ENCODE measurements around the gene CAGE1. TPM values are rescaled to one million over a fixed set of nuclear protein-coding genes. Genes with fewer than 3 reads are reported as not detected.

Gene CAGE1
- under 1 TPM in 3 of 6 donors, not detected in 3; 0.08 to 0.26 (median 0.19) TPM for polyA plus RNA-seq (ENCODE audit: low read depth in 6 of 6)

DNA sequence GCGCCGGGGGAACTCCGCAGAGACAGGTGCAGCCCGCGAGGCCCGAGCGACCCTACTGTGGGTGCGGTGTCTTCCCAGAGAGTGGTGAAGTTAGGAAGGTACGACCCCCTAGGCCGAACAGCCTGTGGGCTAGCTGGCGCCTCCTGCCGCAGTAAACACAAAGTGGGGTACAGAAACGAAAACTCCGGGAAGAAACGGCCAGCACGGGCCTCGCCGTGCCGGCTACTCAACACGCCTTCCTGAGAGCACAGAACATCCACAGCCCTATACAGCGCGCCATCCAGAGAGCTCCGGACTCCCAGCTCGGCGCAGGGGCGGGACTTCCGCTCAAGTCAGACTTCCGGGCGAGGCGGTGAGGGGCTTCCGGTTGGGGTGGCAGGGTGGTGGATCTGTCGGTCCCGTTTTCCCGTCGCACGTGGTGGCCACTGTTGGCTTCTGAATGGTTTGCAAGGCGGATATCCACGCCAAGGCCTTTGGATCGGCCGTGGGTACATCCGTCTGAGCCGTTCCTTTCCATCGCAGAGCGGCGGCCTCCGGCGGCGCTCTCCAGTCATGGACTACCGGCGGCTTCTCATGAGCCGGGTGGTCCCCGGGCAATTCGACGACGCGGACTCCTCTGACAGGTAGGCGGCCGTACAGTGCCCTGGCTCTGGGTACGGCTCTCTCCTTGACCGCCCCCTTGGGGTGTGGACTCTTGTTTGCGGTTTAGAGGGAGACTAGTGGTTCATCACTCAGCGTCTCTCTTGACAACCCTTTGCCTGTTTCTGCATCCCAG, at the start of gene CAGE1, which contains the start of gene RIOK1:
TSS of gene CAGE1 (minus strand) at position 292 of the 775 bp plus-strand sequence. CDS start 2,569 bp downstream, outside the sequence.
TSS of gene RIOK1 (plus strand) at position 358 of the 775 bp plus-strand sequence. CDS start at position 553, 195 bp downstream.
- Mint-ChIP-seq H3K36me3 (peaks cover 4 to 10% of the 10 kb centered on the region in 2 donors), H3K27me3 (no peaks in the 10 kb centered on the region), H3K4me1 (peaks cover 33 to 40% (median 39%) of the 10 kb centered on the region in 3 donors), H3K9me3 (no peaks in the 10 kb centered on the region), H3K27ac (peak within 1 kb of the TSS; percentile 96 to 100 (median 100)), H3K4me3 (peak within 1 kb of the TSS; percentile 69 to 99 (median 96))
- ATAC-seq (ENCODE audit: low read depth in 2 of 2) (peak; percentile 86), DNase-seq (peak; percentile 95)

DNA sequence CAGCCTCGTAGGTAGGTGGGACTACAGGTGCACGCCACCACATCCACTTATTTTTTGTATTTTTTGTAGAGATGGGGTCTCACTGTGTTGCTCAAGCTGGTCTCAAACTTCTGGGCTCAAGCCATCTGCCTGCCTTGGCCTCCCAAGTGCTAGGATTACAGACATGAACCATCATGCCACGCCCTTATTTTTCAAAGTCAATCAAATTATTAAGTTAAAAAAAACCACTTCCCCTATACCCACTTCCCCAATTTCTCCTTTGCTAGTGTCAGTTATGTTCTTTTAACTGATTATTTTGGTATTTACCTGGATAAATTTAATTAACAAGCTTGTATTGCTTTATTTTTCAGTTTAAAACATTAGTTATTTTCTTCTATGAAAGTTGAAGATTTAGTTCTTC, 49.7 kb upstream of the CAGE1 start:
- ATAC-seq (ENCODE audit: low read depth in 2 of 2) (peak; percentile 81 to 99), DNase-seq (peak; percentile 73)
- peak overlapping the region; percentile 57 to 100 (median 96) for H3K27ac Mint-ChIP-seq
- no peaks in the 10 kb centered on the region for H3K27me3 Mint-ChIP-seq
- peaks cover 0 to 11% (median 8%) of the 10 kb centered on the region in 7 donors for H3K9me3 Mint-ChIP-seq
- peaks cover 18 to 59% (median 47%) of the 10 kb centered on the region in 3 donors for H3K4me1 Mint-ChIP-seq
- peak overlapping the region; percentile 46 to 89 (median 87) for H3K4me3 Mint-ChIP-seq
- H3K36me3 Mint-ChIP-seq, result peaks cover 6 to 17% of the 10 kb centered on the region in 2 donors

DNA sequence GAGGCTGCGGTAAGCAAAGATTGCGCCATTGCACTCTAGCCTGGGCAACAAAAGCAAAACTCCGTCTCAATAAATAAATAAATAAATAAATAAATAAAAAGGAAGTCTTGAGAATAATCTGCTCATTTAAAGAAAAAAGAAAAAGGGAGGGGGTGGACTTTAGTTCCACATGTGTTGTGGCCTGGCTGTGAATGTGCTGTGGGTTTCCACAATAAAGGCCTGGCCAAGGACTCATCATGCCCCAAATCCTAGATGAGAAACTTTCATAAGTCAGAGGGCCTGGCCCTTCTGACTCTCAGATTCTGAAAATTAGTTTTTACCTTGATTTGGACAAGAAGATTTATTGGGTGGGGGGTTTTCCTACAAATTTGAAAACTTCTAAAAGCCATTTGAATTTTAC, 48.5 kb upstream of the CAGE1 start:
- no peak for DNase-seq
- ATAC-seq (ENCODE audit: low read depth in 2 of 2), result no peak
- Mint-ChIP-seq H3K9me3 (peaks cover 0 to 11% (median 8%) of the 10 kb centered on the region in 7 donors), H3K4me3 (peak overlapping the region in 4 of 8 donors; percentile 16 to 78 (median 61)), H3K27me3 (no peaks in the 10 kb centered on the region), H3K27ac (peak overlapping the region in 4 of 6 donors; percentile 73 to 100 (median 83)), H3K4me1 (peaks cover 18 to 58% (median 47%) of the 10 kb centered on the region in 3 donors), H3K36me3 (peaks cover 6 to 17% of the 10 kb centered on the region in 2 donors)

DNA sequence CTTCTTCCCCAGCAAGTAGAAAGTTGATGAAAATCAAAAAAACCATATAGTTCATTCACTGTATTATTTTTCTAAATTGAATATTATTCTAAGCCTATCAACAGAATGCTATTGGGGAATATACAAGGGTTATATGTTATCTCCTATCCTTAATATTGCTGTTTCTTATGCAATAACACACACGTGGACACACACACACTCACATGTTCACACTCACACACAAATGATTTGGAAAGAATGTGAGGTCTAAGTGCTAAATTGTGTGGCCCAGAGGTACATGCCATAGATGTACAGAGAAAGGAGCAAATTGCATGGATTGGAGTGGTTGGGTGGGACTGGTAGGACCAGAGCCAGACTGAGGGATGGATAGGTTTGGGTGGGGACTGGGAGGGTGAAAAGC, 45.1 kb upstream of the CAGE1 start:
- no peak overlapping the region for H3K27ac Mint-ChIP-seq
- H3K4me1 Mint-ChIP-seq, result peaks cover 15 to 62% (median 39%) of the 10 kb centered on the region in 3 donors
- ATAC-seq (ENCODE audit: low read depth in 2 of 2) (no peak), DNase-seq (no peak)
- peaks cover 0 to 12% (median 0%) of the 10 kb centered on the region in 3 donors for H3K27me3 Mint-ChIP-seq
- peaks cover 6 to 17% of the 10 kb centered on the region in 2 donors for H3K36me3 Mint-ChIP-seq
- H3K4me3 Mint-ChIP-seq, result peak overlapping the region in 1 of 8 donors; percentile 74
- H3K9me3 Mint-ChIP-seq, result peaks cover 0 to 10% (median 7%) of the 10 kb centered on the region in 7 donors

DNA sequence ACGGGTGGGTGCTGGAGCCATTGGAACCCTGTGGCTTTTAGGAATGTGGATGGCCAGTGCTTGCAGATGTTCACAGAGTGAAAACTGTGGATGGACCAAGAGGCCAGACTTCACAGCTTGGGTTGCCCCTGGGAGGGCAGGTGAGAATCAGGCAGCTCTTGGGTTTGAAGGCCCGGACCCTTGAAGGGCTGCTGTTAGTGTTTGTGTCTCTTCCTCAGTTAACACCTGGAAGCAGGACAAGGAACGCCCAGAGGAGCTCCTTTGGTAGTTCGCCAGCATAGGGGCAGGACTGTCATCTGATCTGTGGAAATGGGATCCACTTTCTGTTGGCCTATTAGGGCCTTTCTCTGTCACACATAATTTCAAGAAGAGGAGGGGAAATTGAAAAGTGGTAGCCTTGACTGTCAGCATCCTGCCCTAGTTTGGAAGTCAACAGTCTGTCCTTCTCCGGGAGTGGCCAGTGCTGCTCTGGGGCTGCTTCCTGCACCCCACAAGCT, 43.6 kb upstream of the CAGE1 start:
- DNase-seq (no peak), ATAC-seq (ENCODE audit: low read depth in 2 of 2) (no peak)
- Mint-ChIP-seq H3K36me3 (peaks cover 6 to 17% of the 10 kb centered on the region in 2 donors), H3K27ac (no peak overlapping the region), H3K4me3 (no peak overlapping the region), H3K4me1 (peaks cover 8 to 48% (median 27%) of the 10 kb centered on the region in 3 donors), H3K27me3 (peaks cover 0 to 12% (median 0%) of the 10 kb centered on the region in 3 donors), H3K9me3 (peaks cover 0 to 8% (median 7%) of the 10 kb centered on the region in 7 donors)

DNA sequence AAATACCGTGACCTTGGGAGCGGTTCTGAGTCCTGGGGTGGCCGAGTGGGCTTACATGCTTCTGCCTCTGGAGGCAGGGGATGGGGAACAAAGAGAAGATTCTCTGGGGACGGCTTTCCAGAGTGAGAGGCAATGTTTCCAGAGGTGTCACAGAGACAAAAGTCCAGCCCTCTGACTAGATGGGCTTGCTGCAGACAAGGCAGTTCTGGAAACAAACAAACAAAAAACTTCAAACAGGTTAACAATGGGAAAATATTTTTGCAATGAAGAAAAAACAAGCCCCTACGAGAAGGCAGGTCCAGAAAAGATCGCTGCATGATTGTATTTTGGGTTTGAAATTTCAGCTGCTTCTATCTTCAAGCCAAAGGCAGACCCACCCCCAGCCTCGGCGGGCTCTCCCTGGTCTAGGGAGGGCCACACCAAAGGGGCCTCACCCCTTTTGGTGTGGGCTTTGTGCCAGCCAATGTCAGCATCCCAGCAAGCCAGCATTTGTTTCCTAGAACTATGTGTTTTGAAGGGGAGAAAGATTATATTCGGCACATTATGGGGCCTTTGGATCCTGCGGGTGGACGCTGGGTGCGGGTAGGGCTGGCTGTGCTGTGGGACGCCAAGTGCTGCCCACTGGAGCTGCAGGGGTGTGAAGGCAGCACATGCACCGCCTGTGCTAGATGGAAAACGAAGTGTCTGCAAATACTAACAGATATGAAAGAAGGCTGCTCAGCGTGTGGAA, 43.0 kb upstream of the CAGE1 start:
- Mint-ChIP-seq H3K4me1 (peaks cover 8 to 43% (median 26%) of the 10 kb centered on the region in 3 donors), H3K27ac (no peak overlapping the region), H3K9me3 (peaks cover 0 to 8% (median 7%) of the 10 kb centered on the region in 7 donors), H3K4me3 (peak overlapping the region in 1 of 8 donors; percentile 47), H3K27me3 (peaks cover 0 to 12% (median 0%) of the 10 kb centered on the region in 3 donors), H3K36me3 (peaks cover 6 to 17% of the 10 kb centered on the region in 2 donors)
- DNase-seq (no peak), ATAC-seq (ENCODE audit: low read depth in 2 of 2) (no peak)

DNA sequence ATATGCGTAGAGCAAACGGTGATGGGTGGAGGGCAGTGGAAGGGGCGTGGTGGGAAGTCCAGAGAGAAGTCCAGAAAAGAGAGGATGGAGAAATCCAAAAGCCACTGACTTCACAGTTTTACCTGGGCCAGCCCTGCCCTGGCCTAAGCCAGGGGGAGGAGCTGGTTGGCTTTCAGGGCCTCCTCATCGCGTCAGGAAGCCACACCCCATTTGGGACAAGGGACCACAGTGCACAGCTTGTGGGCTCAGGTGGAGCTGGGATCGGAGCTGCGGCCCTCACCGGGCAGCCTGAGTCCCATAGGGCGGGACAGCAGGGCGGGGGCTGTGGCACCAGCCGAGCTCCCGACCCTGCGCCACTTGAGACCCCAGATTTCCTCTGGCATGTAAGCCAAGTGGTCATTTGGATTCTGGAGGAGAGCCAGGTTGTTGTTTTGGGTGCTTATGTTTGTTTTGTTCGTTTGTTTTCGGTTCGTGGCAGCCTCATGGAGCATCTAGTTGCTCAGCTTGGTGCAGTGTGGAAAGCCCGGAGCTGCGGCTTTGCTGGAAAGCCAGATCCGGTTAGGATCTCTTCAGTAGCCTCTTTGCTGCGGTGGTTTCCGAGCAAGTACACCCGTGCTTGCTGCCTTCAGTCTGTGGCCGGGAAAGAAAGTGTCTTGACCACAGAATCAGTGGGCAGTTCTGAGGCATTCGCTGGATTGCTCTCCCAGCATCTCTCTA, 42.3 kb upstream of the CAGE1 start:
- peaks cover 6 to 17% of the 10 kb centered on the region in 2 donors for H3K36me3 Mint-ChIP-seq
- peaks cover 0 to 12% (median 0%) of the 10 kb centered on the region in 3 donors for H3K27me3 Mint-ChIP-seq
- peak overlapping the region in 2 of 6 donors; percentile 66 to 79 for H3K27ac Mint-ChIP-seq
- DNase-seq (no peak), ATAC-seq (ENCODE audit: low read depth in 2 of 2) (no peak)
- H3K9me3 Mint-ChIP-seq, result peaks cover 0 to 8% (median 6%) of the 10 kb centered on the region in 7 donors
- H3K4me3 Mint-ChIP-seq, result peak overlapping the region in 2 of 8 donors; percentile 63 to 76
- H3K4me1 Mint-ChIP-seq, result peaks cover 8 to 37% (median 18%) of the 10 kb centered on the region in 3 donors

DNA sequence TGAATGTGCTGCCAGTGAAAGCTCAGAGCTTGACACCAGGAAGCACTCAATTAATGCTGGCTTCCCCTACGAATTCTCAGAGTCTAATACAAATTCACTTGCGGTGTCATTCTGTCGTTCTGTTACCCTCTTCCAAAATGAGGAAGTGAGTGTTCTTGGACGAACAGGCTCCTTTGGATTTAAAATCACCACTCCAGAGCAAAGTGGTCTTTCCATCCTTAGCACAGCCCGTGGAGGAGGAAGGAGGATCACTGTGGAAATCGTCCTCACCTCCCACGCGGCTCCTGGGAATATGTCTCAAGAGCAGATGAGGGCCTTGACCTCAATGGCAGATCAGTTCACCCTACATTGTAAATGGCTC, 41.8 kb upstream of the CAGE1 start:
- H3K36me3 Mint-ChIP-seq, result peaks cover 6 to 17% of the 10 kb centered on the region in 2 donors
- peak in 1 of 2 donors; percentile 71 for ATAC-seq (ENCODE audit: low read depth in 2 of 2)
- H3K4me3 Mint-ChIP-seq, result peak overlapping the region in 5 of 8 donors; percentile 36 to 76 (median 63)
- peak; percentile 18 for DNase-seq
- peaks cover 0 to 8% (median 4%) of the 10 kb centered on the region in 7 donors for H3K9me3 Mint-ChIP-seq
- peaks cover 0 to 12% (median 0%) of the 10 kb centered on the region in 3 donors for H3K27me3 Mint-ChIP-seq
- H3K4me1 Mint-ChIP-seq, result peaks cover 8 to 34% (median 16%) of the 10 kb centered on the region in 3 donors
- peak overlapping the region in 3 of 6 donors; percentile 47 to 79 (median 66) for H3K27ac Mint-ChIP-seq

DNA sequence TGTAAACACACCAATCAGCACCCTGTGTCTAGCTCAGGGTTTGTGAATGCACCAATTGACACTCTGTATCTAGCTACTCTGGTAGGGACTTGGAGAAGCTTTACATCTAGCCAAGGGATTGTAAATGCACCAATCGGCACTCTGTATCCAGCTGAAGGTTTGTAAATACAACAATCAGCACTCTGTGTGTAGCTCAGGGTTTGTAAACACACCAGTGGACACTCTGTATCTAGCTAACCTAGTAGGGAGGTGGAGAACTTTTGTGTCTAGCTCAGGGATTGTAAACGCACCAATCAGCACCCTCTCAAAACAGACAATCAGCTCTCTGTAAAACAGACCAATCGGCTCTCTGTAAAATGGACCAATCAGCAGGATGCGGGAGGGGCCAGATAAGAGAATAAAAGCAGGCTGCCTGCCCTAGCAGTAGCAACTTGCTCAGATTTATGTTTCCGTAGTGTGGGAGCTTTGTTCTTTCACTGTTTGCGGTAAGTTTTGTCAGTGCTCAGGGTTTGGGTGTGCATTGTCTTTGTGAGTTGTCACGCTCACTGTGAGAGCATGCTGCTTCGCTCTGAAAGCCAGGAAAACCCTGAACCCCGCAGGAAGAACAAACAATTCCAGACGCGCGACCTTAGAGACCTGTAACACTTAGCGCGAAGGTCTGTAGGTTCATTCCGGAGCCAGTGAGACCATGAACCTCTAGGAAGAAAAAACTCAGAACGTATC, 37.1 kb upstream of the CAGE1 start:
- Mint-ChIP-seq H3K4me1 (peaks cover 8 to 18% (median 11%) of the 10 kb centered on the region in 3 donors), H3K27ac (no peak overlapping the region), H3K9me3 (no peaks in the 10 kb centered on the region), H3K27me3 (peaks cover 0 to 6% (median 0%) of the 10 kb centered on the region in 3 donors), H3K36me3 (no peaks in the 10 kb centered on the region), H3K4me3 (peak overlapping the region in 3 of 8 donors; percentile 9 to 15 (median 10))
- ATAC-seq (ENCODE audit: low read depth in 2 of 2) (no peak), DNase-seq (no peak)

DNA sequence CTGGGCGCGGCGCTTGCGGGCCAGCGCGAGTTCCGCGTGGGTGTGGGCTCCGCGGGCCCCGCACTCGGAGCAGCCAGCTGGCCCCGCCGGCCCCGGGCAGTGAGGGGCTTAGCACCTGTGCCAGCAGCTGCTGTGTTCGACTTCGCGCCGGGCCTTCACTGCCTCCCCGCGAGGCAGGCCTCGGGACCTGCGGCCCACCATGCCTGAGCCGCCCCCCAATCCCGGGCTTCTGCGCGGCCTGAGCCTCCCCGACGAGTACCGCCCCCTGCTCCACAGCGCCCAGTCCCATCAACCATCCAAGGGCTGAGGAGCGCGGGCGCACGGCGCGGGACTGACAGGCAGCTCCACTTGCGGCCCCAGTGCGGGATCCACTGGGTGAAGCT, 36.3 kb upstream of the CAGE1 start:
- H3K27ac Mint-ChIP-seq, result no peak overlapping the region
- DNase-seq (no peak), ATAC-seq (ENCODE audit: low read depth in 2 of 2) (no peak)
- H3K27me3 Mint-ChIP-seq, result no peaks in the 10 kb centered on the region
- no peaks in the 10 kb centered on the region for H3K36me3 Mint-ChIP-seq
- no peaks in the 10 kb centered on the region for H3K9me3 Mint-ChIP-seq
- no peak overlapping the region for H3K4me3 Mint-ChIP-seq
- H3K4me1 Mint-ChIP-seq, result peaks cover under 1 to 10% (median 3%) of the 10 kb centered on the region in 3 donors

DNA sequence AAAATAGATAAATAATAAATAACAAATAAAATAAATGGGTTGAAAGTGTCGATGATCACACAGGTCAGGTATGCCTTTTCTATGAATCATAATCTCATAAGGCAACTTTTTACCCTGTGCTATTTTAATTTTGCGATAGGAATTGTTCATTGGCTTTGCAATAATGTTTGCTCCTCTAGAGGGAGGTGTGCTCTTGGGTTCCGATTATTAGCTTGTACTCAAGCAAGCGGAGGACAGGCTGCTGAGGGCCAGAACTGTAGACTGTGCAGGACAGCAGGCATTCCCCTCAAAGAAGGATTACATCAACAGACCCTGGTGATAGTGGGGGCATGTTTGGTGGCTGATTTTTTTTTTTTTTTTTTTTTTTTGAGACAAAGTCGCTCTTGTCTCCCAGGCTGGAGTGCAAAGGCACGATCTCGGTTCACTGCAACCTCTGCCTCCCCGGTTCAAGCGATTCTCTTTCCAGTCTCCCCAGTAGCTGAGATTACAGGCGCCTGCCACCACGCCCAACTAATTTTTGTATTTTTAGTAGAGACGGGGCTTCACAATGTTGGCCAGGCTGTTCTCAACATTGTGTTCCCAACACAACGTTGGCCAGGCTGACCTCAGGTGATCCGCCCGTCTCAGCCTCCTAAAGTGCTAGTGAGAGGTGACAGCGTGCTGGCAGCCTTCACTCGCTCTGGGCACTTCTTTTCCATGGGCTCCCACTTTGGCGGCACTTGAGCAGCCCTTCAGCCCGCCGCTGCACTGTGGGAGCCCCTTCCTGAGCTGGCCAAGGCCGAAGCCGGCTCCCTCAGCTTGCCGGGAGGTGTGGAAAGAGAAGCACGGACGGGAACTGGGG, 35.6 kb upstream of the CAGE1 start:
- Mint-ChIP-seq H3K4me1 (peaks cover 0 to 6% (median 0%) of the 10 kb centered on the region in 3 donors), H3K27ac (no peak overlapping the region), H3K36me3 (no peaks in the 10 kb centered on the region), H3K9me3 (no peaks in the 10 kb centered on the region), H3K27me3 (no peaks in the 10 kb centered on the region), H3K4me3 (no peak overlapping the region)
- ATAC-seq (ENCODE audit: low read depth in 2 of 2) (peak in 1 of 2 donors; percentile 62), DNase-seq (peak; percentile 29)

All from naive B cell (primary cell).